DMS153 treated with DMSO at 0.1 percent for 48 hours (cell line): ENCODE measurements around the gene TRAP1.

Experiments
- DNase-seq: peaks from one replicate; lab custom pipeline; 2025; ENCODE audit not compliant: unreplicated experiment; lab: John Stamatoyannopoulos, UW

The TRAP1 gene

DNA sequence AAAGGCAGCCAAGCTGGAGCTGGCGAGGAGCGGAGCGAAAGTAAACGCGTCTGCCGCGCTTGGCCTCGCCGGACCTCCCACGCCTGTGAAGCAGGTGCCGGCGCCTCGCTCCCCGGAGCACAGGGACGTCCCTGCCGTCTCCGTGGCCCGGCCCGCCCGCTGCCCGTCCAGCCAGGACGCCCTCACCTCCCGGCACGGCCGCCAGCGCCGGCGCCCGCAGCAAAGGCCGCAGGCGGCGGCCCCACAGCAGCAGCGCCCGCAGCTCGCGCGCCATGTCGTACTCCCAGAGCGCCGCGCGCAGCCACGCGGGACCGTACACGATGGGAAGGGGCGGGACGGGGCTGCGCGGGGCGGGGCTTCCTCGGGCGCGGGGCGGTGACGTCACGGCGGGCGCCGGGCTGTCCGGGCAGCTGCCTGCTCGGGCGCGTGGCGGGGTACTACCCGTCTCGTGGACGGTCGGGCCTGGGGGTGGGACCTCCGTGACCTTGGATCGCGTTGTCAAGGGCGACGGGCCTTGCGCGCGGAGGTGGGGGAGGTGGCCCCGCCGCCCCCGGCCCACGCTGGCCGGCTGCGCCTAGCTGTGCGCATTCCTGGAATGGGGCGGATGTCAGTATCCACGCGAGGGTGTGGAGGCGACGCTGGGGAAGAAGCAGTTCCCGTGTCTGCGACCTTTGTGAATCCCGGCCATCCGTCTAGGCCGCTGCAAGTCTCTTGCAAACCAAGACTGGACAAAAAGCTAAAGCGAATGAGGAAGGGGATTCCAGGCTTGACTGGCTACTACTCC lies at the start of gene TRAP1:
Gene TRAP1, minus strand, starts transcription at position 290 of the 784 bp plus-strand sequence. Its CDS starts 16 bp downstream, at position 274.
- DNase-seq: peak; percentile 32

DNA sequence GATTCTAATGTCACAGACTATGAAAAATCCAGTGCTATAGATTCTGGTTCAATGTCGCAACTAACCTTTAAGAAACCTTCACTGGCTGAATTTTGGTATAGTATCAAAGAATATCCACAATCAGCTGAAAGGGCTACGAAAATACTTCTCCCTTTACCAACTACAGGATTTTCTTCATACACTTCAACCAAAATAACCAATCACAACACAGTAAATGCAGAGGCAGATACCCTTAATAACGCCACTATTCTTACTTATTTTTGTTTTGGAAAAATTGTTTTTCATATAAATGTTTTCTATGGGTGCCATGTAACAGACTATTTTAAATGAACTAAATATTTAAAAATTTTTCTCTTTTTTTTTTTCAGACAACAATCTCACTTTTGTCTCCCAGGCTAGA lies 48.9 kb upstream of the TRAP1 start:
- DNase-seq: no peak

DNA sequence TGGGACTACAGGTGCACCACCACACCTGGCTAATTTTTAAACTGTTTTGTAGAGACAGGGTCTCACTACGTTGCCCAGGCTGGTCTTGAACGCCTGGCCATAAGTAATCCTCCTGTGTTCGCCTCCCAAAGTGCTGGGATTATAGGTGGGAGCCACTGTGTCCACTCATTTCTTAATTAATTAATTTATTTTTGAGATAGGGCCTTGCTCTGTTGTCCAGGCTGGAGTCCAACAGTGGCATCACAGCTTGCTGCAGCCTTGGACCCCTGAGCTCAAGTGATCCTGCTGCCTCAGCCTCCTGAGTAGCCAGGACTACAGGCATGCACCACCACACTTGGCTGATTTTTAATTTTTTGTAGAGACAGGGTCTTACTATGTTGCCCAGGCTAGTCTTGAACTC lies 47.1 kb upstream of the TRAP1 start:
- no peak for DNase-seq

DNA sequence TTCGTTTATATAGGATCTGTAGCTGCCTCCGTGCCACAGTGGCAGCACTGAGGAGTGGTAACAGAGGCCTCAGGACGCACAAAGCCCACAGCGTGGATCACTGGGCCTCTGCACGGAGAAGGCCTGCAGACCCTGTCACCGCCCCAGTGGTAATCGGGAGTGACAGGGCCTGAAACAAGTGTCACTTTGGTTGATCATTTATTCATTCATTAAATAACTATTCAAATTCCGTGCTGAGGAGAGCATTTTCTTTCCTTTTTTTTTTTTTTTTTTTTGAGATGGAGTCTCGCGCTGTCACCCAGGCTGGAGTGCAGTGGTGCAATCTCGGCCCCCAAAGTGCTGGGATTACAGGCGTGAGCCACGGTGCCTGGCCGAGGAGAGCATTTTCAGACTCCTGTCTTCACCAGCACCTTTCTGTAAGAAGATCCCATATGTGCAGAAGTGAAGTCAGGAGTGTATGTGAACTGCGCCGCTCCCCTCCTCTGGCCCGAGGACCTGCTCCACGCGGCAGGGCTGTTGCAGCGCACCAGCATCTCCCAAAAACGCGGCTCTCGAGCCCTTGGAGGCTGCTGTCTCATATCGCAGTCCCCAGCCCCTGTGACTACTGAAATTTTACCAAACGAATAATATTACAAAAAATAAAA lies 44.9 kb upstream of the TRAP1 start:
- no peak for DNase-seq

GRCh38 chr16:3761375-3762106 lies 44.2 kb upstream of the TRAP1 start:
- no peak for DNase-seq

- no peak for DNase-seq
Observed at GRCh38 chr16:3760518-3760917, 43.2 kb upstream of the TRAP1 start.

GRCh38 chr16:3759736-3760135 lies 42.4 kb upstream of the TRAP1 start:
- DNase-seq: no peak

- no peak for DNase-seq
Observed at GRCh38 chr16:3756113-3756512, 38.8 kb upstream of the TRAP1 start.

GRCh38 chr16:3755249-3755648 lies 37.9 kb upstream of the TRAP1 start:
- no peak for DNase-seq

GRCh38 chr16:3754772-3755171 lies 37.4 kb upstream of the TRAP1 start:
- DNase-seq: no peak

- no peak for DNase-seq
Observed at GRCh38 chr16:3754081-3754703, 36.9 kb upstream of the TRAP1 start.

DNA sequence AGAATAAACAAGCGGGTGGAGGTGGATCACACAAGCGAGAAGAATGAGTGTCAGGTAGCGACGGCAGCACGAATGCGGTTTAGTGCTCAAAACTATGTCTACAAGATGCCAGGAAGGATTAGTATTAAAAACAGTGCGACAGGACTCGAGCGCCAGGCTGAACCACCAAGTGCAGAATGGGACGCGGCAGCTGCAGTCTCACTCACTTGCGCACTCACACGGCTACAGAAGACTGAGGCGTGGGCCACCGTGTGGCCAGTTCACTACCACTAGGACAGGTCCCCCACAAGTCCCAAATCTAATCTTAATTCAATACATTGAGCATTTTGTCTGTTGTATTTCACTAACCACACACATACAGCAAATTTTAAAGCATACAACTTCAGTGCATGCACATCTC lies 35.7 kb upstream of the TRAP1 start:
- no peak for DNase-seq

DNA sequence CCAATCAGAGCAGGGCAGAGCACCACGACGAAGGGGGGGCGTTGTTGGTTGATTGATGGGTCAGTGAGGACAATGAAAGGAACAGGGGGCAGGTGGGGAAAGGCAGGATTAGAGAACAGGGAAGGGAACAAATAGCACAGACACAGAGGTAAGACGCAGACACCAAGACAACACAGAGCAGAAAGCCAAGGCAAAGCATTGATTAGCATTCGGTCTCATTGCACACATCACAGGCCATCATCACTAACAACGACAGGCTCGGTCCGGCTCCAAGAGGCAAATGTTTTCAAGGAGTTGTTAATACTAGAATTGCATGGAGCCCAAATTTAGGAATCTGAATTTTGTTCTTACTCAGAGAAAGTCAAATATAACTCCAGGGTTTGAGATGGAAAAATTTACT lies 34.6 kb upstream of the TRAP1 start:
- no peak for DNase-seq

DNA sequence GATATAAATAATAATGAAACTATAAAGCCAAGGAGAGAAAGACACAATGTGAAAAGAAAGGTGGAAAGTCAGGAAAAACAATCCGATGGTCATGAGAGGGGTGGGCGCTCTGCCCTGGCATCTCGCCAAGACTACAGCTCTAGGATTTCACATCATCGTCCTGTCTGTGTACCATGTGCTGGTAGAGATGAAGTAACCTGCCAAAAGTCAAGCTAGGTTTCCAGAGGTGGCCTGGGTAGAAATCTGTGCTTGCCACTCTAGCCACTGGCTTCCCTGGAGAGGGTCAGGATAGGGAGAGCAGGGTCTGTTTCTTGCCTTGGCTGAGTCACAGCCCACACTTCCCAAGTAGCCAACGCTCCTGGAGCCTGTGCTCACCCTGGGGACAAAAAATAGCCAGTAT lies 31.0 kb upstream of the TRAP1 start:
- no peak for DNase-seq

- no peak for DNase-seq
Observed at GRCh38 chr16:3745751-3746355, 28.5 kb upstream of the TRAP1 start.

GRCh38 chr16:3744018-3744417 lies 26.7 kb upstream of the TRAP1 start:
- no peak for DNase-seq

- no peak for DNase-seq
Observed at GRCh38 chr16:3740934-3741333, 23.6 kb upstream of the TRAP1 start.

DNA sequence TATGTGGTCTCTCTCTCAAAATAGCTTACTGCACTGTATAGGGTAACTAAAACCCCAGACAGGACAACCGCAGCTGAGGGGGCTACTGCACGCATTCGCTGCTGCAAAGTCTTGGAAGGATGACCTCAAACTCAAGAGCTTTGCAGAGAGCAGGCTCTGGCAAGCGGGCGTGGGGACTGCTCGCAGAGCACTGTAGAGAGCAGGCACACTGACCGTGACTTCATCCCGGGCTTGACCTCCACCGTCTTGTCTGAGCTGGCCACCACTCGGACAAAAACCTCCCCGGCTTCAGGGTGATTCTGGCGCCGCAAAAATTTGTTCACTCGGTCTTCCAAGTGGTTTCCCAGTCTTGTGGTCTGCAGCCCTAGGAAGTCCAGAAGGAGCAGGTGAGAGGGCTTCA lies 22.9 kb upstream of the TRAP1 start:
- DNase-seq: no peak

- DNase-seq: no peak
Observed at GRCh38 chr16:3739636-3740035, 22.3 kb upstream of the TRAP1 start.

GRCh38 chr16:3738541-3738940 lies 21.2 kb upstream of the TRAP1 start:
- DNase-seq: no peak

DNA sequence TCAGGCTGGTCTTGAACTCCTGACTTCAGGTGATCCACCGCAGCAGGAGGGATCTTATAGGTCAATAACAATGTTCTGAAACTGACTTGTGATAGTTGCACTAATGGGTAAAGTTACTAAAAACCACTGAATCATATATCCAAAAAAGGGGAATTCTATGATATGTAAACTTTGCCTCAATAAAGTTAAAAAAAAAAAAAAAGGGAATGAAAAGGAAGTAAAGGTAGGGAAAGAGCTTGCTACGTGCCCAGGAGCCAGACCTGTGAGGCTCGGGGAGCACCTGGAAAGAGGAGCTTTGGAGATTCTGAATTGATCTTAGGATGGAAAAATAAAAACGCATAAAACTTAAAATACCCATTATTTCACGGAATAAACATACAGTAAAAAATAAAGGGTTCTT lies 20.8 kb upstream of the TRAP1 start:
- no peak for DNase-seq
